ENCODE data around the gene SPG7.
A peak's percentile ranks its signal among the peaks of the same experiment; 100 is the strongest.

The SPG7 gene

GRCh38 chr16:89545044-89545830 is 37.0 kb downstream of the SPG7 start:
- DNase-seq (ENCODE audit: extremely low read depth in 1 of 2, low read depth in 1 of 2): no peak

- DNase-seq (ENCODE audit: extremely low read depth in 1 of 2, low read depth in 1 of 2): no peak
These were observed 37.8 kb downstream of the SPG7 start for GRCh38 chr16:89545831-89546574.

- no peak for DNase-seq (ENCODE audit: extremely low read depth in 1 of 2, low read depth in 1 of 2)
These were observed 38.6 kb downstream of the SPG7 start for GRCh38 chr16:89546781-89547180.

GRCh38 chr16:89547291-89547690 is 39.1 kb downstream of the SPG7 start:
- DNase-seq (ENCODE audit: extremely low read depth in 1 of 2, low read depth in 1 of 2): no peak

GRCh38 chr16:89547860-89548259 is 39.7 kb downstream of the SPG7 start:
- DNase-seq (ENCODE audit: extremely low read depth in 1 of 2, low read depth in 1 of 2): no peak

- DNase-seq (ENCODE audit: extremely low read depth in 1 of 2, low read depth in 1 of 2): no peak
These were observed 40.3 kb downstream of the SPG7 start for GRCh38 chr16:89548344-89549006.

- DNase-seq (ENCODE audit: extremely low read depth in 1 of 2, low read depth in 1 of 2): no peak
These were observed 41.0 kb downstream of the SPG7 start for GRCh38 chr16:89549007-89549700.

- no peak for DNase-seq (ENCODE audit: extremely low read depth in 1 of 2, low read depth in 1 of 2)
These were observed 42.3 kb downstream of the SPG7 start for GRCh38 chr16:89550421-89551007.

- DNase-seq (ENCODE audit: extremely low read depth in 1 of 2, low read depth in 1 of 2): no peak
These were observed 44.1 kb downstream of the SPG7 start for GRCh38 chr16:89552329-89552728.

- no peak for DNase-seq (ENCODE audit: extremely low read depth in 1 of 2, low read depth in 1 of 2)
These were observed 44.7 kb downstream of the SPG7 start for GRCh38 chr16:89552913-89553312.

GRCh38 chr16:89553733-89554132 is 45.5 kb downstream of the SPG7 start:
- DNase-seq (ENCODE audit: extremely low read depth in 1 of 2, low read depth in 1 of 2): no peak

- DNase-seq (ENCODE audit: extremely low read depth in 1 of 2, low read depth in 1 of 2): no peak
These were observed 46.1 kb downstream of the SPG7 start for GRCh38 chr16:89554343-89554742.

GRCh38 chr16:89555265-89555664 is 47.1 kb downstream of the SPG7 start:
- DNase-seq (ENCODE audit: extremely low read depth in 1 of 2, low read depth in 1 of 2): no peak

GRCh38 chr16:89555780-89556179 is 47.6 kb downstream of the SPG7 start:
- DNase-seq (ENCODE audit: extremely low read depth in 1 of 2, low read depth in 1 of 2): no peak

GRCh38 chr16:89556750-89557689 is 48.8 kb downstream of the SPG7 start:
- peak; percentile 71 to 75 for DNase-seq (ENCODE audit: extremely low read depth in 1 of 2, low read depth in 1 of 2)

GRCh38 chr16:89557690-89558490 is 49.7 kb downstream of the SPG7 start:
- DNase-seq (ENCODE audit: extremely low read depth in 1 of 2, low read depth in 1 of 2): no peak

- DNase-seq (ENCODE audit: extremely low read depth in 1 of 2, low read depth in 1 of 2): peak; percentile 86 to 88
These were observed 52.4 kb downstream of the SPG7 start, which contains the start of gene RPL13 for GRCh38 chr16:89560378-89561141. Gene RPL13 (plus strand): TSS chr16:89560682. CDS start chr16:89560960, 278 bp downstream.

Data from stimulated activated CD8-positive, alpha-beta memory T cell treated with anti-CD3 and anti-CD28 coated beads, Interleukin-7, amount 100 ng/mL, for 48 hours (primary cell).